GM12875 (cell line): Measurements from ENCODE around the gene C10orf105.

Experiments
- H3K4me3 ChIP-seq: one replicate; pipeline ENCODE4 v1.5.1; 2011; ENCODE audit warnings: low read depth, low read length, control low read depth
- TF ChIP-seq, protein P1 (sequence below): IDR thresholded peaks from 2 replicates; pipeline ENCODE4 v1.5.1; 2011; ENCODE audit warnings: low read depth, mild to moderate bottlenecking, control low read depth, inconsistent platforms, low read length, moderate library complexity, borderline replicate concordance; ENCODE audit not compliant: insufficient read depth

The C10orf105 gene, protein sequence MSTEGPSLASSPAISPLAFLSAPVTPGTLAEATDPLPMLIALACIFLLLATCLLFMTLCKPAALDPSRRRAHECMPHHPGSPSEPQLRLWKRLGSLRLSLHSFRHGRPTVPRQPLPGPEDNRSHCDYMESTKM

DNA sequence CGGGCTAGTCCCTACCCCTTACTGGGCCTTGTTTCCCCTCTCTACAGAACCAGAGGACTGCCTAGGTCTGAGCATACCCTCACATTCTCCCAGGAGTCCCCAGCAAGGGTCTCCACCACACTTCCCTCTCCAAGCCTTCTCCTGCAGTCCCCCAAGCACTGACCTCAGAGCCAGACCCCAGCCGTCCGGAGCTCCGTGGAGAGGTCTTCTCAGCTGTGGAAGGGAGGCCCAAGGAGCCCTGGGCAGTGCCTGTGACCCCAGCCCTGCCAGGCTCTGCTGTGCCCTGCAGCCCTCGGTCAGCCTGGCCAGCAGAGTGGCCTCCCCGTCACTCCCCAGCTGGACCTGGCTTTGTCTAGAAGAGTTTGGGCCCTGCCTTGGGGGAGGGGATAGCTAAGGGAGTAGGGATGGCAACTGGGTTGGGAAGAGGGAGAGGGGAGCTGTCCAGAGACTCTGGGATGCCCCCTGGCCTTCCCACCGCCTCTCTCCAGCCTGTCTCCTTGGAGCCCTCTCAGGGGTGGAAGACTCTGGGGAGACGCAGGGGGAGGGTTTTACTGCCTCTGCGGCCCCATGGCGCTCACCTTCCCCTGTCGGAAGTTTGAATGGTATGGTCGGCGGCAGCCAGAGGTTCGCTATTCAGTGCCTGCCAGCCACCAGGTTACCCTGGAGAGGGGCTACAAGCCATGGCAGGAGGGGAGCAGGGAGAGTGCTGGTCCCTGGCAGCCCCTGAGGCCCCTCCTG, at the start of gene C10orf105:
Gene C10orf105, minus strand, starts transcription at position 315 of the 738 bp plus-strand sequence. CDS start 3,441 bp downstream, outside the sequence.
- TF ChIP-seq, protein P1, sequence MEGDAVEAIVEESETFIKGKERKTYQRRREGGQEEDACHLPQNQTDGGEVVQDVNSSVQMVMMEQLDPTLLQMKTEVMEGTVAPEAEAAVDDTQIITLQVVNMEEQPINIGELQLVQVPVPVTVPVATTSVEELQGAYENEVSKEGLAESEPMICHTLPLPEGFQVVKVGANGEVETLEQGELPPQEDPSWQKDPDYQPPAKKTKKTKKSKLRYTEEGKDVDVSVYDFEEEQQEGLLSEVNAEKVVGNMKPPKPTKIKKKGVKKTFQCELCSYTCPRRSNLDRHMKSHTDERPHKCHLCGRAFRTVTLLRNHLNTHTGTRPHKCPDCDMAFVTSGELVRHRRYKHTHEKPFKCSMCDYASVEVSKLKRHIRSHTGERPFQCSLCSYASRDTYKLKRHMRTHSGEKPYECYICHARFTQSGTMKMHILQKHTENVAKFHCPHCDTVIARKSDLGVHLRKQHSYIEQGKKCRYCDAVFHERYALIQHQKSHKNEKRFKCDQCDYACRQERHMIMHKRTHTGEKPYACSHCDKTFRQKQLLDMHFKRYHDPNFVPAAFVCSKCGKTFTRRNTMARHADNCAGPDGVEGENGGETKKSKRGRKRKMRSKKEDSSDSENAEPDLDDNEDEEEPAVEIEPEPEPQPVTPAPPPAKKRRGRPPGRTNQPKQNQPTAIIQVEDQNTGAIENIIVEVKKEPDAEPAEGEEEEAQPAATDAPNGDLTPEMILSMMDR, result no peak
- H3K4me3 ChIP-seq, result no peak within 1 kb of the TSS

DNA sequence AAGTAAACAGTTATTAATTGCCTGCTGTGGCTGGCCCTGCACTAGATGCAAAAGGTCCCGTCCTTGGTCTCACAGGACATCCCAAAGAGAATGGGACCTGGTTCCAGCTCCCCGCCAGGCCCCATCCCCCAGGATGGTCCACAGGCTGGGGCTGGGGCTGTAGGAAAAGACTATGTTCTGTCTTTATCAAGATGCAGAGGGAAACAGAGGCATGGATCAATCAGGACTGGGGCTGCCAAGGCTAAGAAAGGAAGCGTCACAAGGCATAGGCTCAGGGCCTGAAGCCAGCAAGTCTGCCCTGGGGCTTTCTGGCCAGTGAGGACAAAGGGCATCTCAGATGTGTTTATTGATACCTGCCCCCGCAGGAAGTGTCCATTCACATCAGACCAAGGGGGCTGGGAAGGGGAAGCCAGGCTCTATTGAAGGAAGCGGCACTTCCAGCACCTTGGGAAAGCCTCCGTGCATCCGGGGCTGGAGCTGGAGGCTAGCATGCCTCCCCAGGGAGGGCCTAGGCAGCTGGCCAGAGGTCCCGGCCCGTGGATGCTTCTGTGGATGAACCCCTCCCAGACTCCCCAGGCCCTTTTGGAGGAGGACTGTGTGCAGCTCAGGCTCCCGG, 48.0 kb upstream of the C10orf105 start:
- no peak overlapping the region for H3K4me3 ChIP-seq
- TF ChIP-seq, protein P1, result no peak

DNA sequence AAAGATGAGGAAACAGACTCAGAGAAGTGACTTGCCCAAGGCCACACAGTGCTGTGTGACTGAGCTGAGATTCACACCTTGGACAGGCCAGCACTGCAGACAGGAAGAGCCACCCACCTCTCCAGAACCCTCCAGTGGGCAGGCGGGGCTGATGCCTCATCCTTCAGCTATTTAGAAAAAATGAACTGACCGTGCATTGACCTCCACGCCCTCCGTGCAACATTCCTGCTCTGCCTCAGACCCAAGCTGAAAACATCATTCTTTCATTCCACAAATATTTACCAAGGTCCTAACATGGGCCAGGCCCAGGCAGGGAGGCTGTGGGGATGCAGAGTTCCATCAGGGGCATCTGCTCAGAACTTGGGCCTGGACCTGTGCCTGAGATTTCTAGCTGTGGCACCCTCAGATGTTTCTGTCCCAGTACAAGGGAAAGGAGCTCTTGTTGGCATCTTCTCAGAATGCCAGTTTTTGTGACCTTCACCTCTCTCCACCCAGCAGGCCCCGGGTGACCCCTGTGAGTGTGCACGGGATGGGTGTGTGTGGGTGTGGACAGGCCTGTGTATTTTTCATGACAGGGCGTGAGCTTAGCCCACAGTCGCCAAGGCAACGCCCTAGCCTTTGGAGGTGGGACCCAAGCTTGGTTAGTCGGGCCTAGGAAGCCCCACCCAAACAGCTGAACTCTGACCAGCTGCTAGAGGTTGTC, 47.3 kb upstream of the C10orf105 start:
- TF ChIP-seq, protein P1, result no peak
- H3K4me3 ChIP-seq, result no peak overlapping the region

GRCh38 chr10:71765906-71766716, 46.5 kb upstream of the C10orf105 start:
- no peak overlapping the region for H3K4me3 ChIP-seq
- TF ChIP-seq, protein P1, result no peak

DNA sequence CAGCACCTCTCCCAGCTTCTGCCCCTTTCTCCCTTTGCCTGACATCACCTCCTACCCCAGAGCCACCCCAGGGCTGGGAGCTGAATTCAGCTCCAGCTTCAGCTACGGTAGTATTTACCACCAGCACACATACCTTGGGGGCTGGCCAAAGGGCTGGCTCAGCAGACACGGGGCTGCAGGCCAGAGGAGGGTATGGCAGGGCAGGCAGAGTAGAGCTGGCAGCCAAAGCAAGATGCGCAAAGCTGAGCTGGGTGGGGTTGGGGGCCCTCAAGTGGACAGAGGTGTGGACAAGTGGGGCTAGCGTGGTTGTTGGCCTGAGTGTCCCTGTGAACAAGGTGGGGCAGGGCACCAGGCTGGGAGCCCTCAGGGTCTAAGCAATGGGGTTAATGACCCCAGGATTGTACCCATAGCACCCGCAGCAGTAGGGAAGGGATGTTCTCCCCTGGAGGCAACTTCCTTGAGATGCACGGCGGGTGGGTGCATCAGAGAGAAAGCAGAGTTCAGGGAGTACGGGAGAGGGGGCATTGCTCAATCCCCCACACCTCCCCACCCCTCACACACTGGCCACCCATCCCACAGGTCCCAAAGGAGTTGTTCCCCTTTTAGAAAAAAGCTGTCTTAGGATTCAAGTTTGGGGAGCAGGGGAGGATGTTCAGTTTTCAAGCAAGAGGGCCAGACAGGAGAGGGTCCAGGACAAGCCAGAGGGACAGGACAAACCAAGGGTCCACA, 45.8 kb upstream of the C10orf105 start:
- H3K4me3 ChIP-seq, result no peak overlapping the region

More for the DNA sequence above, 45.8 kb upstream of the C10orf105 start:
- TF ChIP-seq, protein P1, result no peak
